NCI-H526 (cell line): ENCODE results near the gene ZNF692.
"Not testable (repeated sequence)": the region's sequence is repeated elsewhere in the genome, so short reads cannot be mapped to it uniquely, and the experiment has no call there.

Experiments
- DNase-seq, 2 experiments: peaks; one replicate each; lab custom pipeline; 2025; lab: John Stamatoyannopoulos, UW

ZNF692 gene

DNA sequence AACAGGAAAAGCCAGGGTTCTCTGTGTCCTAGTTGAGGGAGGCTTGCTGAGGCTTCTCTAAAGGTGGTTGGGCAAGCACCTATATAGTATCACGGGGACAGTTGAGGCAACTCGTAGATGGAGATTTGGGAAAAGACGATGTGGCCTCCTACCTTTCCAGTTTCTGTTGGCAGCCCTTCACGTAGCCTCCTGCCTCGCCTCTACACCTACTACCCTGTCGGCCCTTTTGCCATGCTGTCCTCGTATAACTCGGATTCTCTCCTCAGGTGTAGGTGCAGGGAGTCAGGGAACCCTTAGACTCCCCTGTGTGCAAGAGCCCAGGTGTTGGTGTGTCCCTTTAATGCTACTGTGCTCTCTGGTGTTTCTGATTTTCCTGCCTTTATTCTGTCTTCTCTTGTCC lies 10.3 kb downstream of the ZNF692 start:
- no peak for DNase-seq

DNA sequence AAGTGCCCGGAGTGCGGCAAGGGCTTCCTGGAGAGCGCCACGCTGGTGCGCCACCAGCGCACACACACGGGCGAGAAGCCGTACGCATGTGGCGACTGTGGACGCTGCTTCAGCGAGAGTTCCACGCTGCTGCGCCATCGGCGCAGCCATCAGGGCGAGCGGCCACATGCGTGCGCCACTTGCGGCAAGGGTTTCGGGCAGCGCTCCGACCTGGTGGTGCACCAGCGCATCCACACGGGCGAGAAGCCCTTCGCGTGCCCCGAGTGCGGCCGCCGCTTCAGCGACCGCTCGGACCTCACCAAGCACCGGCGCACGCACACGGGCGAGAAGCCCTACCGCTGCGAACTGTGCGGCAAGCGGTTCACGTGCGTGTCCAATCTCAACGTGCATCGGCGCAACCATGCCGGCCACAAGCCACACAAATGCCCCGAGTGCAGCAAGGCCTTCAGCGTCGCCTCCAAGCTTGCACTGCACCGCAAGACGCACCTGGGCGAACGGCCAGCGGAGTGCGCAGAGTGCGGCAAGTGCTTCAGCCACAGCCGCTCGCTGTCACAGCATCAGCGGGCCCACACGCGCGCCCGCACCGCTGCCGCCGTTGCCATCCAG lies 10.8 kb downstream of the ZNF692 start:
- DNase-seq, result no peak

DNA sequence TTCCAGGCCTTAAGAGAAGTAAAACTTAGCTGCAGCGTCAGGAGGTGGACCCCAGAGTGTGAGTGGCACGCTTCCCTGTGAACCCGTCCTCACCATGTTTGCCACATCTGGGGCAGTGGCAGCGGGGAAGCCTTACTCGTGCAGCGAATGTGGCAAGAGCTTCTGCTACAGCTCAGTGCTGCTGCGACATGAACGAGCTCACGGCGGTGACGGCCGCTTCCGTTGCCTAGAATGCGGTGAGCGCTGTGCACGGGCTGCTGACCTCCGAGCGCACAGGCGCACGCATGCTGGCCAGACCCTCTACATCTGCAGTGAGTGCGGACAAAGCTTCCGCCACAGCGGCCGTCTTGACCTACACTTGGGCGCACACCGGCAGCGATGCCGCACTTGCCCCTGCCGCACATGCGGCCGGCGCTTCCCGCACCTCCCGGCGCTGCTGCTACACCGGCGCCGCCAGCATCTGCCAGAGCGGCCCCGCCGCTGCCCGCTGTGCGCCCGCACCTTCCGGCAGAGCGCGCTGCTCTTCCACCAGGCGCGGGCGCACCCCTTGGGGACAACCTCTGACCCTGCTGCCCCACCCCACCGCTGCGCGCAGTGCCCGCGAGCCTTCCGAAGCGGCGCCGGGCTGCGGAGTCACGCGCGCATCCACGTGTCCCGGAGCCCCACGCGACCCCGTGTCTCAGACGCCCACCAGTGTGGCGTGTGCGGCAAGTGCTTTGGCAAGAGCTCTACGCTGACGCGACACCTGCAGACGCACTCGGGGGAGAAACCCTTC lies 11.5 kb downstream of the ZNF692 start:
- no peak for DNase-seq

DNA sequence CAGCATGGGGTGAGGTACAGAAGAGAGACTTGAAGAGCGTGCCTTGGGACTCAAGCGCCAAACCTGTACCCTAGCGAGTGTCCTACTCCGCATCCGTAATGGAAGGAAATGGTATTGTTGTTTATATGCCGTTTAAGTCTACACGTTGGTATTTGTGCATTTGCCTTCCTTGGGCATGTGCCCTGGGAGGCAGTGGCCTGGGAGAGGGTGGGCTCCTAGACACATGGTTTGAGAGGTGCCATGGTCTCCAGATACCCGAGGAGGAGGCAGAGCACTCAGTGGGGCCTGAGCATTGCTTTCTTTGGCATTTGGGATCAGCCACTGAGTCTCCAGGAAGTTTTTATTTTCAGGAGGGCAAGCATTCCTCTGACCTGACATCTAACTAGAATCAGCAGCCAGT lies 14.4 kb downstream of the ZNF692 start:
- no peak for DNase-seq

DNA sequence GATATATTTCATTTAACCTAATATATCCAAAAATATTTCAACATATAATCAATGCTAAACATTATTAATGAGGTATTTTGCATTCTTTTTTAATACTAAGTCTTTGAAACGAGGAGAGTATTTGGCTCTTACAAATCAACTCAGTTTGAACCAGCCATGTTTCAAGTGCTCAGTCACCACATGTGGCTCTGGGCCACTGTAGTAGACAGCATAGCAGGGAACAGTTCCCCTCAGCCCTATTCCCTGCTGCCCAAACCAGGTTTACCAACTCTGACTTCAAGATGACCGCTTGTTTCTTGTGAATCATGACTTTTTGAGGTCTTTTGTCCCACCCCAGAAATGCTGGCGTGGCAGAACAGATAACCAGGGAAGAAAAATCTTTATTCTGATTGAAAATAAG lies 15.2 kb downstream of the ZNF692 start:
- DNase-seq, result no peak

DNA sequence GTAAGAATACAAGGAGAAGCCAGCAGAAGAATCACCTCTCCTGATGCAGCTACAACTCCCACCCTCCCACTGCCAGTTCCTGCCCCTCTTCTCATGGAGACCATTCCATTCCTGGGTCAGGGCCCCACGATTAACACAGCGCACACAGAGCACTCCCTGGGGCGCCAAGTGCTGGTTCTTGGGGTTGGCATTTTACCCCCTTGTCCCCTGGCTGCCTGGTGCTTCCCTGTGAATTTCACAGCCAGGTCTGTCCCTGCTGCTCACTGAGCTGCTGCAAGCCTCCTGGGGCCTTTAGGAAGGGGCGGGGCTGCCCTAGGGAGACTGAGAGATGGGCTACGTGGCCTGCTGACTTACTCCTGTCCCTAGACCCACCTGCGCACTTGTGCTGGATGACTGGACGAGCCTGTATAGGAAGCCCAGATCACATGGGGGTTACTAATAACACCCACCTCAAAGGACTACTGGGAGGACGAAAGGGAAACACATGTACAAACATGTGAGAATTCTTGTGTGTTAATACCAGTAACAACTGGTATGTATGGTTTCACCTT lies 16.0 kb downstream of the ZNF692 start:
- DNase-seq, result no peak

DNA sequence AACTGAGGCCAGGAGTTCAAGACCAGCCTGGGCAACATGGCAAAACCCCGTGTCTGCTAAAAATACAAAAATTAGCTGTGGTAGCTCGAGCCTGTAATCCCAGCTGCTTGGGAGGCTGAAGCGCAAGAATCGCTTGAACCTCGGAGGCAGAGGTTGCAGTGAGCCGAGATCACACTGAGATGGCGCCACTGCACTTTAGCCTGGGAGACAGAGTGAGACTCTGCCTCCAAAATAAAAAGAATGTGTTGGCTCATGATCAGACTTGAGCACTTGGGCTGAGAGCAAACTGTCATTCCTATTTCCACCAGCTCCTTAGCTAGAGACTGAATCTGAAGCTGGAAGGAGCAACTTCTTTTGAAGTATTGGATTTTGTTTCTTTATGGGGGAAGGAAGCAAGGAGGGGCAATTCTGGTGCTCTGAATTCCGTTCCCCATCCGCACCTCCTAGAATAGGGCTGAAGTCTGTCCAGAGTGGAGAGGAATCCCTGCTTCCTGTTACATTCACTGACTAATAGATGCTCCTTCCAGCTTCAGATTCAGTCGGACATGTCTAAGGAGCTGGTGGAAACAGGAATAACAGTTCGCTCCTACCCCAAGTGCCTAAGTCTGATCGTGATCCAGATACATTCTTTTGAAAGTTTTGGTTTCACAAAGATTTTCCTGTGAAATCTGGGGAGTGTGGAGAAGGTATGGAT lies 17.0 kb downstream of the ZNF692 start:
- DNase-seq, result peak in 1 of 2 experiments; percentile 22

DNA sequence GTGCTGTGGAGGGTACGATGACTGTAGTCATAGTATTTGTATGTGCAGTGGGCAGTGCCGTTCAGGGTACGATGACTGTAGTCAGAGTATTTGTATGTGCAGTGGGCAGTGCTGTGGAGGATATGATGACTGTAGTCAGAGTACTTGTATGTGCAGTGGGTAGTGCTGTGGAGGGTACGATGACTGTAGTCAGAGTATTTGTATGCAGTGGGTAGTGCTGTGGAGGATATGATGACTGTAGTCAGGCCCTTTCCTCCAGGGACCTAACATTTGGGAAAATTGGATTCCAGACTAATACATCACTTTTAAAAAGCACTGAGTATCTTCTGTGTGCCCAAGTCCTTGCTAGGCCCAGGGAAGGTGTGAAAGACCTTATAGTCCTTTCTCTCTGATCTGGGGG lies 17.9 kb downstream of the ZNF692 start:
- DNase-seq, result no peak

DNA sequence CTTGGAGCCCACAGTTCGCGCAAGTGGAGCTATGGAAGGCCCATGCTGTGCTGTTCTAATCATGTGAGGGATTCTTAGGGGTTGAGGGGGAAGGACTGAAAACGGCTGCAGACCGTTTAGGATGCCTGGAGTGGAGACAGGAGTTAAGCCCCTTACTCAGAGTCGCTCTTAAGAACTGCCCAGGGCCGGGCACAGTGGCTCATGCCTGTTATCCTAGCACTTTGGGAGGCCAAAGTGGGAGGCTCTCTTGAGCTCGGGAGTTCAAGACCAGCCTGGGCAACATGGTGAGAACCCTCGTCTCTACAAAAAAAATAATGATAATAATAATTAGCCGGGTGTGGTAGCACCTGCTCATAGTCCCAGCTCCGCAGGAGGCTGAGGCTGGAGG lies 19.7 kb downstream of the ZNF692 start:
- no peak for DNase-seq

DNA sequence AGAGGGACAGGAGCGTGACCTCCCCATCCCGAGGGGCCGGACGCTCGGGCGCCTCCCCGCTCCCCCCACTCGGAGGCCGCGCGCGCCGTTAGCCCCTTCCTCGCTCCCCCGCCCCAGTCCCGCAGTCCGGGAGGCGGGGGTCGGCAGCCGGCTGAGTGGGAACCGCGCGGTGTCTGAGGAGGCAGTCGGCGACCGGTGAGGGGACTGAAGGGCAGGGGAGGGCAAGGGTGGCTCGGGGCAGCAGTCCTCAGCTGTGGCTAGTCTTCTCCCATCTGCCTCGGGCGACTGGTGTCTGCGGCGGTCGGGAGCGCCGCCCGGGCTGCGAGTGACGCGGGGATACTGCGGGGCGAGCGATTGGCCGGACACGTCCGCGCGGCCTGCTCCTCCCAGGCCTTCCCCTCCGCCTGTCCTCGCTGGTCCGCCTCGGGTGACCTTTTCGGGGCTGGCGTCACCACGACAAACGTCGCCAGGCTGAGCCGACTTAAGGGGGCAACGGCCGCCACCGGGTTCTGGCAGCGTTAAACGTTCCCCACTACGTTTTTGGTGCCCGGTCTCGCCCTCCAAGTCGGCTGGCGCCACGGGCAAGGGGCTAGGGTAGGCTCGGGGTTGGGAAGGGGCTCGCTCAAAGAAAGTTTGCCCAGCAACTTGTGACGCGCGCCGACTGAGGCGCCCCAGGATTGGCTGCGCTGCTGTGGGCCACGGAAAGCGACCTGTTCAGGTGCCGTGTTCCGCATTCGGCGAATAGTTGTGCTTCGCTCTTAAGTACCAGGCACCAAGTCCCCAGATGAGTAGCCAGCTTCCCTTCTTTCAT lies 20.3 kb downstream of the ZNF692 start:
- peak; percentile 78 to 88 for DNase-seq

DNA sequence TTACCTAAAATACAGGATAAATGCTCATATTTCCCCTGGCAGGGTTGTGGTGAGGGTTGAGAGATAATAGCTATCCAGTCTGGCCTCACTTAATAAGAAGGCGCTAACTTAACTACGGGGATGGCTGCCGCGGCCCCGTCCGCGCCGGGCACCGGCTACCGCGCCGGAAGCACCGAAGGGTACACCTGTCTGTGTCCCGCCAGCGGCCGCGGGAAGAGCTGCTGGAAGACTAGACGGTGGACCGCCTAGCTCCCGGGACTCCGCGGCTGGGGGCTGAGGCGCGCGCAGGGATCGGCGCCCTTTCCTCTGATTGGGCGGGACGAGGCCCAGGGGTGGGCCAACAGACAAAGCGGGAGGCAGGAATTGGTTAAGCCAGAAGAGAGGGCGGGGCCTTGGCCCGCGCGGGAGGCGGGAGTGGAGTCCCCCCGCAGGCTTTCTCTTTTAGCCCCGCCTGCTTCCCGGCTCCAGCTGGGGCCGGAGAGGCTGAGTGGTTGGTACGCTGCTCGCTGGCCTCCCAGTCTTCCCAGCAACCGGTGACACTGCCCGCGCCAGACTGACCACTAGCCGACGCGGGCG lies 21.0 kb downstream of the ZNF692 start, which contains the start of gene ZNF672:
TSS of gene ZNF672 (plus strand) at position 444 of the 576 bp plus-strand sequence. CDS start 9,051 bp downstream, outside the sequence.
- peak; percentile 93 to 97 for DNase-seq

DNA sequence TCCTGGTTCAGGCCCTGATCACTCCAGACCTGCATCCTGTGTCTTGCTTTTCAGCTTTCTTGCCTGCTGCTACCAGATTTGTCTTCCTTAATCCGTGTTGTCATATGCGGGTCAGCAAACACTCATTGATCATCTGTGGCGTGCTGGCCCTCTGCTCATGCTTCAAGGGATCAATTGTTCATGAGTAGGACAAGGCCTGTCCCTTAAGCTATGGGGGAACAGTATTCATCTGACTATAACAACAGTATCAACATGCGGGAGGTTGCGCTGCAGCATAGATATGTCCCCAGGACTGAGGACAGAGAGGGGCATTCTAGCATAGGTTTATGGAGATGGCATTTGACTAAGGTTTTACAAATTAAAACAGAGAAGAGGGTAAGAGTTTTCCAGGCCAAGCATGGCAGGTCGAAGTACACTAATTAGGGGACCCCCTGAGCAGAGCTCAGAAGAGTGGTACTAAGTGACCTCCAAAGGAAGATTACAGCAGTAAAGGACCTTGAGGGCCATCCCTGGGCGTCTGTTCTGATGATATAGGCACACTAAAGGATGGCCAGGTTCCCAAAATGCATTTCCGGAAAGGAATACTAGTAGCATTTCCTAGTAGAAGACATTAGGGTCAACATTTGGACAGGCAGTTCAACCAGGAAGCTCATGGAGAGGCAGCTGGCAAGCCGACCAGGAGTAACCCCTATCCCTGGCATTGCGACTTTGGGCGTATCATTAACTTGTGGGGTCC lies 21.7 kb downstream of the ZNF692 start:
- DNase-seq, result no peak

DNA sequence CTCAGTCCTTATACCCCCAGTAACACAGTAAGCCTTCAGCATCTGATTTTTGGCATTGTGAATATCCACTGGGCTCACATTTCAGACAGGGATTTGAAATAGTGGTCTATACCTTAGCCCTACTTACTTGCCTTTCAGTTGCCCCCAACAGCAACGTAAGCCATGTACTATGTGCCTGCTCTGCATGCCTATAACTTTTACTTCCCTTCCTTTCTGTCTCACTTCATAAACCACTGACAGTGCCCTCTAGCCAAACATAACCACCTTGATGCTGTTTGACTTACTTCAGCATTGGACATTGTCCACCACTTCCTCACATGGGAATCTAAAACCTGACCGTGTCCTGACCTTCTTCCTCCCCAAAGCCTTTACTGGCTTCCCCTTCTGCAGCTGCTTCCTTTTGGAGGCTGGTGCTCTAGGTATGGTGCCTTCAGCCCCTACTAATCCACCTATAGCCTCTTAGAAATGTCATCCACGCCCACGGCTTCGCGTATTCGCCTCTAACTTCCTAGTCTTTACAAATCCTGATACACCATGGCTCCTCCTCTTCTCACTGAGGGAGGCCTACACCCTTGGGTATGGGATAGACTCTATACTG lies 24.4 kb downstream of the ZNF692 start:
- no peak for DNase-seq

DNA sequence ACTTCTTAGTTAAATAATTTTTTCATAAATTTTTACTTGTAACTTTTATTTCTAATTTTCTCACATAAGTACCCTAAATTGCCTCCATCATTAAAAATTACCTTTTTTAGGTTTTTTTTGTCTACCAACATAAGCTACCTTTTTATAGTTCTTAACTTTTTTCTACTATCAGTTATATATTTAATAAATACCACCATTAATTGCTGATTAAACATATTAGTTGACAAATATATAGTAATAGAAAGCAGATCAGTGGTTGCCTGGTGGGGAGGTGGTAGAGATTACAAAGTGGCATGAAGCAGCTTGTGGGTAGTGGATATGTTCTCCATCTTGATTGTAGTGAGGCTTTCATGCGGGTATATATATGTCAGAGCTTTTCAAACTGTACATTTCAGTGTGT lies 27.0 kb downstream of the ZNF692 start:
- DNase-seq, result no peak

DNA sequence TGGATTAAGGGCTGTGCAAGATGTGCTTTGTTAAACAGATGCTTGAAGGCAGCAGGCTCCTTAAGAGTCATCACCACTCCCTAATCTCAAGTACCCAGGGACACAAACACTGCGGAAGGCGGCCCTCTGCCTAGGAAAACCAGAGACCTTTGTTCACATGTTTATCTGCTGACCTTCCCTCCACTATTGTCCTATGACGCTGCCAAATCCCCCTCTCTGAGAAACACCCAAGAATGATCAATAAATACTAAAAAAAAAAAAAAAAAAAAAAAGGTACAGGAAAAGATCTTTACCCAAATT lies 28.2 kb downstream of the ZNF692 start:
- DNase-seq, result not testable (repeated sequence)

DNA sequence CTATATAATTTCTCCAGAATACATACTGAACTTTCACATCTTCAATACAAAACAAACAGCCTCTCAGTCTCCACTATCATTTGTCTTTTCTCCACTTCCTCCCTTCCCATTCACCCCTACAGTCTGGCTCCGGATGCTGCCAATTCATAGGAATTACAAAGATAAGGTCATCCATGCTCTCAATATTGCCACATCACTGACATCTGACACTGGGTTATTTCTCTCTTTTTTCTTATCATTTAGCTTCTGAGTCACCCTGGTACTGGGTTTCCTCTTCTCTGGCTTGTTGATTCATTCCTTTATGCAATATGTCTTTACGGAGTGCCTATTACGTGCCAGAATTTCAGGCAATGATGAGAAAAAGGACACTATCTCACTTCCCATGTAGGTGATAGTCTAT lies 30.0 kb downstream of the ZNF692 start:
- DNase-seq, result no peak

DNA sequence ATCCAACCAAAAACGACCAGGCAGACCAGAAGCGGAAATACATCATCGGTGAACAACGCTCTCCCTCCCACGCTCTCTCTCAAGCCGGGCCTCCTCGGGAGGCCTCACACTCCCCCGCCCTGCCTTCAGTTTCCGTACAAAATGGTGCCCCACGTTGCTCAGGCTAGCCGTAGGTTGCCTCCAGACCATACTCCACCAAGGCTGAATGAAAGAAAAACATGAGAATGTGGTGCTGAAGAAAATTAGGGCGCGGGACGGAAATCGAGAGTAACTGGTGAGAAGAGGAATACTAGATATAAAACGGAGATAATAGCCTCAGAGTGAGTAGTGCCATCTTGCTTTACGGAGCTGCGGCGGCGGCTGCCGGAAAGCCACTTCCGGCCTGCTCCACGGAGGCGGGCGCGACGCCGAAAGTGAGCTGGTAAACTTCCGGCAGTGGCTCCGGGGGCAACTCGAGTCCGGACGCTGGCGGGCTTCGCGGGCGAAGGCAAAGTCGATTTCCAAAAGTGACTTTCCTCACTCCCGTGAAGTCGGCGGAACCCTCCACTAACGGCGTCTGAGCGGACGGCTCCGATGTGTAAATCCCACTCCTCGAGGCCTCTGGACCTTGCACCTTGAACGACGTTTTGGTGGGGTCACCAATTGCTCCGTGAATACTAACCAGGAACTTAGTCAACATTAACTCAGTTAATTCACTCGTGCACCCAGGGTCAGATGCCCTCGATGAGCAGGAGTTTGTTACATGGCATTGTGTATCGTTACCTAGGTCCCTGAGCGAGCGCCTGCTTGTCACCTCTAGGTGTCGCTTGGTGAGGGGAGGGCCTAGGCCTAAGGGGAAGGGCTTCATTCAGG lies 32.8 kb downstream of the ZNF692 start, which contains the start of gene SH3BP5L:
TSS of gene SH3BP5L (minus strand) at position 7 of the 852 bp plus-strand sequence. CDS start 980 bp downstream, outside the sequence.
- peak; percentile 85 to 90 for DNase-seq

DNA sequence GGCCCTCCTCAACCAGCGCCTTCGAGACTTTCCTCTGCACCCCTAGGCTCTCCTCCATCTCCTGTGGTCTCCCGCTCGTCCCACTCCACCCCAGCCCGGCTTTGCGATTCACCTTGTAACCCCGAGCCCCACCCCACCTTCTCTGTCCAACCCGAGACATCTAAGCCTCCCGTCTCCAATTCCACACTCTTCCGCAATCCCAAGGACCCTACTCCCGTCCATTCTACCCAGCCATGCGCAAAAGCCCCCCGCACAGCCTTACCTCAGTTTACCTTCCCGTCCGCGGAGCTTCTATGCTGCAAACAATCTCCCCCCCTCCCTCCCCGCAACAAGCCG lies 33.3 kb downstream of the ZNF692 start:
- no peak for DNase-seq

DNA sequence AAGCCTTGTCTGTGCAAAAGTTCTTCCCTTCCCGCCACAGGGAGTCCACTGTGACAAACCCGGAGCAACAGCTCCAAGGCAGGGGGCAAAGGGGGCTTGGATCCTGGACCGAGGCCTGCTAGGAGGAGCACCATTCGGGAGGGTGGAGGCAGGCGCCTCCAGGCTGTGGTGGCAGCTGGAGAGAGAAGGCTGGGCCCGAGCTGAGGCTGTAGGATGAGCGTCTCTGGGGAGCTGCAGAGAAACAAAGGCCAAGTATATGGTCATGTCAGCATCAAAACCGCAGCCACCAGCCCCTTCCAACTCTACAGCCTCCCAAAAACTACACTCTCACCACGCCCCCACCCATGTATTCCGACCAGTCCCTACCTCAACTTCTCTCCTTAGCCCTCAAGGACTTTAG lies 33.7 kb downstream of the ZNF692 start:
- no peak for DNase-seq

DNA sequence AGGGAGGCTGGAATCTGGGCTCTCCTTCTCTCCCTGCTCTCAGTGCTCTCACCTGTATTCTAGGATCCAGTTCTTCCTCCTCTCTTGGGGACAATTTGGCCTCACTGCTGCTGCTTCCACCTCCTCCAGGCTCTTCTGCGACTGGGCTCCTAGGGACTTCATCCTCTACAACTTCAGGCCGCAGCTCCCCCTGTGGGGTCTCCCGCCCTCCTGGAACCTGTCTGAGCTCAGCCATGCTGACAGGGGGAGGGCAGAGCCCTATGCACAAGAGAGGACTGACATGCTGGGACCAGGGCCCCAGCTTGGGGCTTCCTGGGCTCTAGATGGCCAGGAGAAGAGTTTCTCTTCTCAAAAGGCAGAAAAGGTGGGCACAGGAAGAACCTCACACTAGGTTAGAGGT lies 34.2 kb downstream of the ZNF692 start:
- no peak for DNase-seq
